GM19467 (cell line): ENCODE data around the gene JADE3.

Experiments
- ATAC-seq: cut with Tn5 transposase; IDR thresholded peaks from one replicate; pipeline ENCODE4 v1.9.1; 2021; ENCODE audit warnings: mild to moderate bottlenecking, moderate library complexity; ENCODE audit not compliant: unreplicated experiment

JADE3 gene

DNA sequence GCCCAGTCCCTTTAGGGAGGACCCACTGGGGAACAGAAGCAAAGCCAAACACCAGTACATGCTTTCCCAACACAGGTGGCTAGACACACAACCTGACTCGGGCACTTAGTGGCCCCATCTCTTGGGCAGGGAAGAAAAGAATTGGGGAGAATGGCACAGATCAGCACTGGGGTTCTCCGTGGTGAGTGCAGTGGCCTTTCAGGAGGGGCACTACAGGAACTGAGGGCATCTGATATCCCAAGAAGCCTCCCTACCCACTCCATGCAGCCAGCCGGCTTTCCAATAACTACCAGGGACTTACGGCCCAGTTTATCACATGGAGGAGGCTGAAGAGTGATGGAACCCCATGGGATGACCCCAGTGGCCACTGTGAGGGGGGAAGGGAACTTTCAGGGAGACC is 189.0 kb downstream of the JADE3 start:
- no peak for ATAC-seq
